Skin epidermis (tissue), 12 donors: Measurements from ENCODE around the gene JPH4.
"Not testable (repeated sequence)": the region's sequence is repeated elsewhere in the genome, so short reads cannot be mapped to it uniquely, and the experiment has no call there.

ENCODE experiments used
- H3K27ac ChIP-seq, 21 experiments: fragments of 200-600 bp; sonication (generic) in 11 of 21; one replicate each; pipeline ENCODE4 v1.5.0; 2020; ENCODE audit warnings: mild to moderate bottlenecking in 3 of 21, inconsistent platforms in 2 of 21, moderate library complexity in 2 of 21
- H3K4me3 ChIP-seq, 7 experiments: fragments of 200-600 bp; sonication (generic) in 2 of 7; one replicate each; pipeline ENCODE4 v1.5.0; 2020; ENCODE audit warnings: inconsistent platforms in 2 of 7, mild to moderate bottlenecking in 2 of 7, moderate library complexity in 1 of 7

Gene JPH4

GRCh38 chr14:23538785-23539184 lies 39.8 kb downstream of the JPH4 start:
- Histone ChIP-seq H3K4me3 (no peak overlapping the region), H3K27ac (no peak overlapping the region)

GRCh38 chr14:23538050-23538718 lies 40.4 kb downstream of the JPH4 start:
- no peak overlapping the region for H3K4me3 ChIP-seq
- H3K27ac ChIP-seq = no peak overlapping the region

GRCh38 chr14:23537351-23538049 lies 41.1 kb downstream of the JPH4 start:
- Histone ChIP-seq H3K27ac (no peak overlapping the region), H3K4me3 (no peak overlapping the region)

GRCh38 chr14:23536906-23537305 lies 41.7 kb downstream of the JPH4 start:
- H3K27ac ChIP-seq = not testable (repeated sequence)

GRCh38 chr14:23536494-23536893 lies 42.1 kb downstream of the JPH4 start:
- no peak overlapping the region for H3K27ac ChIP-seq
- H3K4me3 ChIP-seq = no peak overlapping the region

More at GRCh38 chr14:23536906-23537305, 41.7 kb downstream of the JPH4 start:
- H3K4me3 ChIP-seq = not testable (repeated sequence)

- Histone ChIP-seq H3K4me3 (no peak overlapping the region), H3K27ac (no peak overlapping the region)
Observed at GRCh38 chr14:23535943-23536342, 42.6 kb downstream of the JPH4 start.

- Histone ChIP-seq H3K4me3 (no peak overlapping the region), H3K27ac (no peak overlapping the region)
Observed at GRCh38 chr14:23533652-23534435, 44.7 kb downstream of the JPH4 start.

GRCh38 chr14:23532658-23533057 lies 45.9 kb downstream of the JPH4 start:
- no peak overlapping the region for H3K4me3 ChIP-seq

GRCh38 chr14:23531391-23531790 lies 47.2 kb downstream of the JPH4 start:
- H3K4me3 ChIP-seq = no peak overlapping the region
- H3K27ac ChIP-seq = no peak overlapping the region

More at GRCh38 chr14:23532658-23533057, 45.9 kb downstream of the JPH4 start:
- H3K27ac ChIP-seq = no peak overlapping the region

- peak overlapping the region in 1 of 21 experiments; percentile 27 for H3K27ac ChIP-seq
- no peak overlapping the region for H3K4me3 ChIP-seq
Observed at GRCh38 chr14:23530375-23531055, 48.1 kb downstream of the JPH4 start.

GRCh38 chr14:23529016-23529415 lies 49.6 kb downstream of the JPH4 start:
- no peak overlapping the region for H3K27ac ChIP-seq
- H3K4me3 ChIP-seq = no peak overlapping the region

- no peak overlapping the region for H3K4me3 ChIP-seq
- no peak overlapping the region for H3K27ac ChIP-seq
Observed at GRCh38 chr14:23528555-23528954, 50.0 kb downstream of the JPH4 start.

GRCh38 chr14:23525611-23526010 lies 53.0 kb downstream of the JPH4 start:
- Histone ChIP-seq H3K4me3 (no peak overlapping the region), H3K27ac (no peak overlapping the region)

- no peak overlapping the region for H3K4me3 ChIP-seq
Observed at GRCh38 chr14:23524954-23525353, 53.6 kb downstream of the JPH4 start.

GRCh38 chr14:23523229-23524016 lies 55.2 kb downstream of the JPH4 start:
- Histone ChIP-seq H3K4me3 (no peak overlapping the region), H3K27ac (no peak overlapping the region)

More at GRCh38 chr14:23524954-23525353, 53.6 kb downstream of the JPH4 start:
- no peak overlapping the region for H3K27ac ChIP-seq

- H3K27ac ChIP-seq = no peak overlapping the region
- H3K4me3 ChIP-seq = no peak overlapping the region
Observed at GRCh38 chr14:23522643-23523198, 55.9 kb downstream of the JPH4 start.

- H3K4me3 ChIP-seq = no peak overlapping the region
- H3K27ac ChIP-seq = no peak overlapping the region
Observed at GRCh38 chr14:23521785-23522640, 56.6 kb downstream of the JPH4 start.

- Histone ChIP-seq H3K27ac (no peak overlapping the region), H3K4me3 (no peak overlapping the region)
Observed at GRCh38 chr14:23520899-23521533, 57.6 kb downstream of the JPH4 start.
